HepG2 (cell line): ENCODE results near the gene DLG2. TPM values are rescaled to one million over a fixed set of nuclear protein-coding genes. Genes with fewer than 3 reads are reported as not detected.

Source experiments
- ATF7 ChIP-seq, 2 experiments: fragments of 450-650 bp in 1 of 2; sonication (generic) in 1 of 2; formaldehyde crosslinking in 1 of 2; IDR thresholded peaks; 2 replicates each; pipeline versions ENCODE4 v1.4.0 to v1.6.1; 2016 to 2020; ENCODE audit warnings: antibody characterized with exemption in 1 of 2, mild to moderate bottlenecking in 1 of 2, missing genetic modification reagents in 1 of 2
- EED ChIP-seq: sonication (generic); formaldehyde crosslinking; IDR thresholded peaks from 2 replicates; pipeline ENCODE4 v1.5.0; 2020; ENCODE audit warnings: mild to moderate bottlenecking, missing genetic modification reagents
- ISX ChIP-seq: sonication (generic); formaldehyde crosslinking; conservative IDR thresholded peaks from 2 replicates; pipeline ENCODE4 v1.5.0; 2020; ENCODE audit warnings: missing genetic modification reagents
- MEF2D ChIP-seq: sonication (generic); formaldehyde crosslinking; IDR thresholded peaks from 2 replicates; pipeline ENCODE4 v1.5.1; 2020; ENCODE audit warnings: mild to moderate bottlenecking, missing genetic modification reagents
- RAD21 ChIP-seq: fragments of 450-650 bp; formaldehyde crosslinking; IDR thresholded peaks from 2 replicates; pipeline ENCODE4 v1.5.0; 2020; ENCODE audit warnings: mild to moderate bottlenecking
- WIZ ChIP-seq: sonication (generic); formaldehyde crosslinking; IDR thresholded peaks from 2 replicates; pipeline ENCODE4 v1.5.1; 2020; ENCODE audit warnings: mild to moderate bottlenecking, missing genetic modification reagents
- ZNF607 ChIP-seq: sonication (generic); formaldehyde crosslinking; IDR thresholded peaks from 2 replicates; pipeline ENCODE4 v1.5.1; 2020; ENCODE audit warnings: missing genetic modification reagents, mild to moderate bottlenecking, borderline replicate concordance
- polyA plus RNA-seq, 8 experiments: library from polyadenylated mRNA; depleted of rRNA in 3 of 8; stranded (reverse) in 7 of 8; unstranded in 1 of 8; fragments of >200 nt; fragmentation: Illumina TruSeq in 4 of 8; extraction: Trizol in 4 of 8; gene quantifications; 2 replicates each; pipeline versions ENCODE4 v1.2.1 to v1.2.3, GENCODE V29; 2011 to 2016; ENCODE audit warnings: low read depth in 4 of 8, missing spikeins in 1 of 8, mixed read lengths in 1 of 8; ENCODE audit not compliant: insufficient read depth in 1 of 8
- total RNA-seq, 5 experiments: library from RNA; depleted of rRNA; stranded (reverse); fragments of >200 nt; fragmentation: Illumina TruSeq; extraction: Trizol; gene quantifications; 2 replicates each; pipeline ENCODE4 v1.2.3, GENCODE V29; 2016; ENCODE audit warnings: low read depth in 1 of 5
- TF ChIP-seq, protein P1 (sequence below): sonication (generic); formaldehyde crosslinking; IDR thresholded peaks from 2 replicates; pipeline ENCODE4 v1.5.0; 2020; ENCODE audit warnings: missing genetic modification reagents
- TF ChIP-seq, protein P2 (sequence below): sonication (generic); formaldehyde crosslinking; conservative IDR thresholded peaks from 2 replicates; pipeline ENCODE4 v1.8.1; 2023; ENCODE audit warnings: missing genetic modification reagents
- TF ChIP-seq, protein P3 (sequence below): IDR thresholded peaks from 2 replicates; pipeline ENCODE4 v1.6.1; 2016; ENCODE audit warnings: mild to moderate bottlenecking, missing biosample characterization, missing genetic modification reagents
- TF ChIP-seq, protein P4 (sequence below): sonication (generic); formaldehyde crosslinking; IDR thresholded peaks from 2 replicates; pipeline ENCODE4 v1.4.0; 2020; ENCODE audit warnings: mild to moderate bottlenecking, missing genetic modification reagents

Gene DLG2
- total and polyA plus RNA-seq, 2 of the 13 experiments (the other 11 are each of a cell fraction or from before 2014, with no cell fraction given): 0.46 to 1.0 TPM

DNA sequence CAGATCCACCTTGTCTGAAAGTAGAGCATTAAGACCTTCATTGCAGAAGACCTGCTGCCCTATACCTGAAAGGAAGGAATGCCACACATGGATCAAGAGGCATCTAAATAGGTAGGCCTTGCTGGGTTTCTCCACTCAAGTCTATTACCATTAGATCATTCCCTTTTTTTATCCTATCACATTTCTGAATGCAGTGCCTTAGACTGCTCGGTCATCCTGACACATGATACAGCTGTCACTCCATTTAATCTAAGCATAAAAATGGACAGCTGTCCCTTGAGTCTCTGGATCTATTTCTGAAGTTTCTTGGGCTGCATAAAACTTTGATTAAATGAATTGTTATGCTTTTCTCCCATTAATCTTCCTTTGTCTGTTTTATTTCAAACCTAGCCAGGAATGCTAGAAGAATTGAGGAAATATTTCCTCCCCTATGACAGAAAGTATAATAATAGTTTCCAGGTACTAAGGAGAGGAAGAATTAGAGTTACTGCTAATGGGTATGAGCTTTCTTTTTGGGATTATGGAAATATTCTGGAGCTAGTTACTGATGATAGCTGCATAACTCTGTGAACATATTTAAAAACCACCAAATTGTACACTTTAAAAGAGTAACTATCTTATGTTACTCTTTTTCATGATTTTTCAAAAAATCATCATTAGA, 88.0 kb downstream of the DLG2 start (continued):
- TF ChIP-seq, protein P1, sequence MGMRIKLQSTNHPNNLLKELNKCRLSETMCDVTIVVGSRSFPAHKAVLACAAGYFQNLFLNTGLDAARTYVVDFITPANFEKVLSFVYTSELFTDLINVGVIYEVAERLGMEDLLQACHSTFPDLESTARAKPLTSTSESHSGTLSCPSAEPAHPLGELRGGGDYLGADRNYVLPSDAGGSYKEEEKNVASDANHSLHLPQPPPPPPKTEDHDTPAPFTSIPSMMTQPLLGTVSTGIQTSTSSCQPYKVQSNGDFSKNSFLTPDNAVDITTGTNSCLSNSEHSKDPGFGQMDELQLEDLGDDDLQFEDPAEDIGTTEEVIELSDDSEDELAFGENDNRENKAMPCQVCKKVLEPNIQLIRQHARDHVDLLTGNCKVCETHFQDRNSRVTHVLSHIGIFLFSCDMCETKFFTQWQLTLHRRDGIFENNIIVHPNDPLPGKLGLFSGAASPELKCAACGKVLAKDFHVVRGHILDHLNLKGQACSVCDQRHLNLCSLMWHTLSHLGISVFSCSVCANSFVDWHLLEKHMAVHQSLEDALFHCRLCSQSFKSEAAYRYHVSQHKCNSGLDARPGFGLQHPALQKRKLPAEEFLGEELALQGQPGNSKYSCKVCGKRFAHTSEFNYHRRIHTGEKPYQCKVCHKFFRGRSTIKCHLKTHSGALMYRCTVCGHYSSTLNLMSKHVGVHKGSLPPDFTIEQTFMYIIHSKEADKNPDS (CRISPR knock-in tag): no peak
- no peak for TF ChIP-seq ISX (CRISPR knock-in tag)
- no peak for TF ChIP-seq WIZ (CRISPR knock-in tag)
- no peak for TF ChIP-seq ZNF607 (CRISPR knock-in tag)
- no peak for TF ChIP-seq RAD21 (CRISPR knock-in tag)
- TF ChIP-seq ATF7 (IDR thresholded peaks at IDR 0.05): no peak
- no peak for TF ChIP-seq ATF7 (CRISPR knock-in tag; IDR thresholded peaks at IDR 0.05)
- no peak for TF ChIP-seq EED (CRISPR knock-in tag)
- TF ChIP-seq, protein P2, sequence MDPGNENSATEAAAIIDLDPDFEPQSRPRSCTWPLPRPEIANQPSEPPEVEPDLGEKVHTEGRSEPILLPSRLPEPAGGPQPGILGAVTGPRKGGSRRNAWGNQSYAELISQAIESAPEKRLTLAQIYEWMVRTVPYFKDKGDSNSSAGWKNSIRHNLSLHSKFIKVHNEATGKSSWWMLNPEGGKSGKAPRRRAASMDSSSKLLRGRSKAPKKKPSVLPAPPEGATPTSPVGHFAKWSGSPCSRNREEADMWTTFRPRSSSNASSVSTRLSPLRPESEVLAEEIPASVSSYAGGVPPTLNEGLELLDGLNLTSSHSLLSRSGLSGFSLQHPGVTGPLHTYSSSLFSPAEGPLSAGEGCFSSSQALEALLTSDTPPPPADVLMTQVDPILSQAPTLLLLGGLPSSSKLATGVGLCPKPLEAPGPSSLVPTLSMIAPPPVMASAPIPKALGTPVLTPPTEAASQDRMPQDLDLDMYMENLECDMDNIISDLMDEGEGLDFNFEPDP (CRISPR knock-in tag): no peak
- TF ChIP-seq, protein P3, sequence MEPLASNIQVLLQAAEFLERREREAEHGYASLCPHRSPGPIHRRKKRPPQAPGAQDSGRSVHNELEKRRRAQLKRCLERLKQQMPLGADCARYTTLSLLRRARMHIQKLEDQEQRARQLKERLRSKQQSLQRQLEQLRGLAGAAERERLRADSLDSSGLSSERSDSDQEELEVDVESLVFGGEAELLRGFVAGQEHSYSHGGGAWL (CRISPR knock-in tag): no peak
- TF ChIP-seq, protein P4, sequence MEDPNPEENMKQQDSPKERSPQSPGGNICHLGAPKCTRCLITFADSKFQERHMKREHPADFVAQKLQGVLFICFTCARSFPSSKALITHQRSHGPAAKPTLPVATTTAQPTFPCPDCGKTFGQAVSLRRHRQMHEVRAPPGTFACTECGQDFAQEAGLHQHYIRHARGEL (CRISPR knock-in tag): no peak
- no peak for TF ChIP-seq MEF2D (CRISPR knock-in tag)
